Right atrium auricular region (tissue), 2 donors: ENCODE measurements around the gene SULF2. TPM values are rescaled to one million over a fixed set of nuclear protein-coding genes. Genes with fewer than 3 reads are reported as not detected.

Experiments
- DNase-seq: peaks from one replicate; pipeline ENCODE4 v3.0.0-alpha.2; 2019; ENCODE audit warnings: low spot score
- H3K27ac ChIP-seq, 2 donors: fragments of 200-600 bp; sonication (generic); 1 replicate in 1 of 2; 2 replicates in 1 of 2; pipeline ENCODE4 v1.5.1; 2016 to 2019
- H3K27me3 ChIP-seq, 2 donors: fragments of 200-600 bp; sonication (generic); one replicate each; pipeline versions ENCODE4 v1.5.1 to v1.6.0; 2017 to 2019
- H3K36me3 ChIP-seq: fragments of 200-600 bp; sonication (generic); one replicate; pipeline ENCODE4 v1.5.1; 2016
- H3K4me1 ChIP-seq, 2 donors: fragments of 200-600 bp; sonication (generic); one replicate each; pipeline versions ENCODE4 v1.5.1 to v1.6.0; 2017 to 2019
- H3K4me3 ChIP-seq, 2 donors: fragments of 200-600 bp; sonication (generic); 1 replicate in 1 of 2; 2 replicates in 1 of 2; pipeline ENCODE4 v1.5.1; 2017 to 2019; ENCODE audit warnings: mild to moderate bottlenecking in 1 of 2, moderate library complexity in 1 of 2
- H3K9me3 ChIP-seq, 2 donors: fragments of 200-600 bp; sonication (generic); one replicate each; pipeline ENCODE4 v1.5.1; 2019
- CTCF ChIP-seq, 2 donors: fragments of 200-600 bp; sonication (generic); IDR thresholded peaks; one replicate each; pipeline ENCODE4 v1.5.1; 2019; ENCODE audit warnings: antibody characterized with exemption in 2 of 2
- total RNA-seq, 2 donors: library from RNA; depleted of rRNA; stranded (reverse); fragments of >200 nt; gene quantifications; one replicate each; pipeline ENCODE4 v1.1.0, GENCODE V29; 2016

Gene SULF2
- total RNA-seq, 2 donors from 2014 or later: 33.7 to 57.8 TPM

GRCh38 chr20:47736570-47737152 lies 48.6 kb downstream of the SULF2 start:
- TF ChIP-seq CTCF (IDR thresholded peaks at IDR 0.05): no peak
- H3K36me3 ChIP-seq: no peaks in the 10 kb centered on the region
- no peak overlapping the region for H3K27ac ChIP-seq
- no peak for DNase-seq
- H3K9me3 ChIP-seq: peaks cover 0 to 7% of the 10 kb centered on the region in 2 donors
- no peaks in the 10 kb centered on the region for H3K4me1 ChIP-seq
- H3K27me3 ChIP-seq: no peaks in the 10 kb centered on the region
- no peak overlapping the region for H3K4me3 ChIP-seq

GRCh38 chr20:47735412-47736400 lies 49.6 kb downstream of the SULF2 start:
- H3K4me3 ChIP-seq: no peak overlapping the region
- no peak for TF ChIP-seq CTCF (IDR thresholded peaks at IDR 0.05)
- H3K4me1 ChIP-seq: no peaks in the 10 kb centered on the region
- no peaks in the 10 kb centered on the region for H3K36me3 ChIP-seq
- H3K27ac ChIP-seq: no peak overlapping the region
- peak; percentile 63 for DNase-seq
- peaks cover 0 to 7% of the 10 kb centered on the region in 2 donors for H3K9me3 ChIP-seq
- H3K27me3 ChIP-seq: no peaks in the 10 kb centered on the region

- TF ChIP-seq CTCF (IDR thresholded peaks at IDR 0.05): no peak
- DNase-seq: no peak
- no peaks in the 10 kb centered on the region for H3K27me3 ChIP-seq
- no peak overlapping the region for H3K4me3 ChIP-seq
- no peaks in the 10 kb centered on the region for H3K4me1 ChIP-seq
- no peaks in the 10 kb centered on the region for H3K36me3 ChIP-seq
- H3K9me3 ChIP-seq: peaks cover 0 to 7% of the 10 kb centered on the region in 2 donors
- H3K27ac ChIP-seq: no peak overlapping the region
Observed at GRCh38 chr20:47734870-47735269, 50.4 kb downstream of the SULF2 start.

- no peak overlapping the region for H3K27ac ChIP-seq
- DNase-seq: no peak
- no peaks in the 10 kb centered on the region for H3K27me3 ChIP-seq
- no peaks in the 10 kb centered on the region for H3K4me1 ChIP-seq
- H3K4me3 ChIP-seq: no peak overlapping the region
- peaks cover 0 to 7% of the 10 kb centered on the region in 2 donors for H3K9me3 ChIP-seq
- H3K36me3 ChIP-seq: no peaks in the 10 kb centered on the region
- TF ChIP-seq CTCF (IDR thresholded peaks at IDR 0.05): no peak
Observed at GRCh38 chr20:47733892-47734291, 51.4 kb downstream of the SULF2 start.

GRCh38 chr20:47730744-47731143 lies 54.5 kb downstream of the SULF2 start:
- H3K36me3 ChIP-seq: no peaks in the 10 kb centered on the region
- H3K4me1 ChIP-seq: peaks cover 0 to 5% of the 10 kb centered on the region in 2 donors
- DNase-seq: no peak
- H3K4me3 ChIP-seq: no peak overlapping the region
- H3K27ac ChIP-seq: no peak overlapping the region
- H3K27me3 ChIP-seq: no peaks in the 10 kb centered on the region
- no peak for TF ChIP-seq CTCF (IDR thresholded peaks at IDR 0.05)
- peaks cover 0 to 7% of the 10 kb centered on the region in 2 donors for H3K9me3 ChIP-seq
